GM12865 (cell line): ENCODE measurements around the gene CNKSR3.

Source experiments
- DNase-seq: peaks from one replicate; pipeline ENCODE4 v3.0.0; 2010; ENCODE audit warnings: low read depth
- H3K4me3 ChIP-seq: 2 replicates; pipeline ENCODE4 v1.5.1; 2011; ENCODE audit warnings: mild to moderate bottlenecking, low read depth, low read length, control low read depth
- CTCF ChIP-seq: IDR thresholded peaks from 2 replicates; pipeline ENCODE4 v1.5.1; 2011; ENCODE audit warnings: low read length, control low read depth, low read depth, inconsistent platforms; ENCODE audit not compliant: insufficient read depth; ENCODE audit errors: missing control alignments

Gene CNKSR3

GRCh38 chr6:154529957-154530356 lies 19.5 kb upstream of the CNKSR3 start:
- DNase-seq, result no peak
- no peak for TF ChIP-seq CTCF
- no peak overlapping the region for H3K4me3 ChIP-seq

GRCh38 chr6:154528310-154528915 lies 17.9 kb upstream of the CNKSR3 start:
- TF ChIP-seq CTCF, result no peak
- no peak overlapping the region for H3K4me3 ChIP-seq
- no peak for DNase-seq

- no peak for TF ChIP-seq CTCF
- DNase-seq, result no peak
- H3K4me3 ChIP-seq, result no peak overlapping the region
Observed at GRCh38 chr6:154526996-154527395, 16.5 kb upstream of the CNKSR3 start.

GRCh38 chr6:154522576-154522975 lies 12.1 kb upstream of the CNKSR3 start:
- TF ChIP-seq CTCF, result no peak
- no peak overlapping the region for H3K4me3 ChIP-seq
- no peak for DNase-seq

GRCh38 chr6:154521412-154521811 lies 10.9 kb upstream of the CNKSR3 start:
- no peak for DNase-seq
- no peak overlapping the region for H3K4me3 ChIP-seq
- TF ChIP-seq CTCF, result no peak

- TF ChIP-seq CTCF, result no peak
- no peak overlapping the region for H3K4me3 ChIP-seq
- DNase-seq, result no peak
Observed at GRCh38 chr6:154520280-154520679, 9.8 kb upstream of the CNKSR3 start.

- no peak for DNase-seq
- H3K4me3 ChIP-seq, result no peak overlapping the region
- TF ChIP-seq CTCF, result no peak
Observed at GRCh38 chr6:154518396-154518795, 7.9 kb upstream of the CNKSR3 start.
